Choroid plexus epithelial cell (primary cell): Measurements from ENCODE around the gene PALS2.
A peak's percentile ranks its signal among the peaks of the same experiment; 100 is the strongest.

Experiments
- DNase-seq: peaks from one replicate; pipeline ENCODE4 v3.0.0-alpha.2; 2010; ENCODE audit warnings: low read depth
- H3K4me3 ChIP-seq: 2 replicates; pipeline ENCODE4 v1.5.1; 2011; ENCODE audit warnings: low read depth, mild to moderate bottlenecking, control low read depth, low read length, moderate library complexity
- CTCF ChIP-seq: conservative IDR thresholded peaks from 2 replicates; pipeline ENCODE4 v1.5.1; 2011; ENCODE audit warnings: low read depth, mild to moderate bottlenecking, control low read depth, inconsistent platforms, low read length, moderate library complexity

PALS2 gene

GRCh38 chr7:24555184-24555583 lies 18.1 kb upstream of the PALS2 start:
- no peak overlapping the region for H3K4me3 ChIP-seq
- DNase-seq = no peak
- no peak for TF ChIP-seq CTCF

- no peak for DNase-seq
- no peak for TF ChIP-seq CTCF
- H3K4me3 ChIP-seq = no peak overlapping the region
Measured at GRCh38 chr7:24555719-24556118, 17.5 kb upstream of the PALS2 start.

GRCh38 chr7:24560772-24561171 lies 12.5 kb upstream of the PALS2 start:
- no peak for TF ChIP-seq CTCF
- no peak for DNase-seq
- H3K4me3 ChIP-seq = no peak overlapping the region

- no peak for DNase-seq
- no peak for TF ChIP-seq CTCF
Measured at GRCh38 chr7:24566274-24566673, 7.0 kb upstream of the PALS2 start.

GRCh38 chr7:24570983-24571382 lies 2.3 kb upstream of the PALS2 start:
- no peak for DNase-seq
- no peak for TF ChIP-seq CTCF
- no peak overlapping the region for H3K4me3 ChIP-seq

More at GRCh38 chr7:24566274-24566673, 7.0 kb upstream of the PALS2 start:
- no peak overlapping the region for H3K4me3 ChIP-seq

- H3K4me3 ChIP-seq = no peak overlapping the region
- DNase-seq = no peak
- no peak for TF ChIP-seq CTCF
Measured at GRCh38 chr7:24572016-24572392, 1.2 kb upstream of the PALS2 start.

- no peak for TF ChIP-seq CTCF
- H3K4me3 ChIP-seq = peak overlapping the region; percentile 81
- DNase-seq = peak; percentile 19
Measured at GRCh38 chr7:24572393-24572996, 757 bp upstream of the PALS2 start.
